SK-N-SH (cell line): Measurements from ENCODE around the gene RNGTT. TPM values are rescaled to one million over a fixed set of nuclear protein-coding genes. Genes with fewer than 3 reads are reported as not detected.

Experiments used
- CTCF ChIA-PET: fragments of 300-600, 350-600 bp; formaldehyde crosslinking; extraction: SDS; loops from one replicate; lab custom pipeline; 2021; lab: Yijun Ruan, JAX
- POLR2A ChIA-PET: fragments of 350-600 bp; sonication (Branson Sonifier 250); formaldehyde crosslinking; extraction: SDS; loops from one replicate; lab custom pipeline; 2020; ENCODE audit warnings: antibody characterized with exemption, inconsistent platforms; lab: Yijun Ruan, JAX
- DNase-seq: peaks from one replicate; pipeline ENCODE4 v3.0.0; 2012
- H2AFZ ChIP-seq: fragments of 200-600 bp; sonication (generic); 2 replicates; pipeline ENCODE4 v1.8.1; 2016; ENCODE audit warnings: antibody characterized with exemption, mild to moderate bottlenecking, low read depth
- H3F3A ChIP-seq: fragments of 200-600 bp; sonication (generic); replicated peaks from 2 replicates; pipeline ENCODE3; 2016; ENCODE audit warnings: antibody characterized with exemption, mild to moderate bottlenecking; ENCODE audit not compliant: insufficient read depth
- H3K27ac ChIP-seq, 2 experiments: fragments of 200-500 bp in 1 of 2; fragments of 200-600 bp in 1 of 2; sonication (Bioruptor generic) in 1 of 2; sonication (generic), shearing (Covaris generic) in 1 of 2; 2 replicates each; pipeline versions ENCODE4 v1.5.1 to v1.6.1; 2014 to 2016; ENCODE audit warnings: low read depth in 2 of 2, inconsistent platforms in 1 of 2, low read length in 1 of 2, mild to moderate bottlenecking in 1 of 2, mixed read lengths in 1 of 2
- H3K27me3 ChIP-seq: fragments of 200-600 bp; sonication (generic), shearing (Covaris generic); 2 replicates; pipeline ENCODE4 v1.6.1; 2016; ENCODE audit warnings: mixed run types; ENCODE audit not compliant: insufficient read depth
- H3K36me3 ChIP-seq, 2 experiments: fragments of 200-500 bp in 1 of 2; fragments of 200-600 bp in 1 of 2; sonication (Bioruptor generic) in 1 of 2; sonication (generic) in 1 of 2; replicated peaks in 1 of 2; 2 replicates each; pipeline versions ENCODE3 to v1.5.1; 2014 to 2016; ENCODE audit warnings: low read length in 1 of 2, mild to moderate bottlenecking in 1 of 2; ENCODE audit not compliant: insufficient read depth in 2 of 2, control insufficient read depth in 1 of 2
- H3K4me1 ChIP-seq, 2 experiments: fragments of 200-500 bp in 1 of 2; fragments of 200-600 bp in 1 of 2; sonication (Bioruptor generic) in 1 of 2; sonication (generic), shearing (Covaris generic) in 1 of 2; 2 replicates each; pipeline versions ENCODE4 v1.5.1 to v1.6.1; 2014 to 2016; ENCODE audit warnings: low read depth in 1 of 2, low read length in 1 of 2, mixed run types in 1 of 2; ENCODE audit not compliant: insufficient read depth in 2 of 2, control insufficient read depth in 1 of 2
- H3K4me2 ChIP-seq: fragments of 200-600 bp; sonication (generic), shearing (Covaris generic); 2 replicates; pipeline ENCODE4 v1.6.1; 2017; ENCODE audit warnings: mixed run types
- H3K4me3 ChIP-seq, 2 experiments: fragments of 200-500 bp in 1 of 2; fragments of 200-600 bp in 1 of 2; sonication (Bioruptor generic) in 1 of 2; sonication (generic), shearing (Covaris generic) in 1 of 2; 2 replicates each; pipeline versions ENCODE4 v1.5.1 to v1.8.1; 2014 to 2016; ENCODE audit warnings: low read depth in 2 of 2, inconsistent platforms in 1 of 2, low read length in 1 of 2, mild to moderate bottlenecking in 1 of 2, mixed read lengths in 1 of 2, moderate library complexity in 1 of 2
- H3K79me2 ChIP-seq: fragments of 200-600 bp; sonication (generic); 2 replicates; pipeline ENCODE4 v1.8.1; 2017; ENCODE audit warnings: mild to moderate bottlenecking; ENCODE audit not compliant: insufficient read depth
- H3K9ac ChIP-seq: fragments of 200-600 bp; sonication (generic); 2 replicates; pipeline ENCODE4 v1.6.1; 2017; ENCODE audit warnings: mixed run types
- H3K9me2 ChIP-seq: fragments of 200-600 bp; sonication (generic); 2 replicates; pipeline ENCODE4 v1.6.1; 2017; ENCODE audit warnings: mixed run types
- H3K9me3 ChIP-seq: fragments of 200-600 bp; sonication (generic); 2 replicates; pipeline ENCODE4 v1.6.1; 2017; ENCODE audit warnings: mixed run types, mild to moderate bottlenecking, moderate library complexity
- H4K20me1 ChIP-seq: fragments of 200-600 bp; sonication (generic); 2 replicates; pipeline ENCODE4 v1.6.1; 2017; ENCODE audit warnings: mild to moderate bottlenecking, mixed run types; ENCODE audit not compliant: insufficient read depth
- CHD2 ChIP-seq: fragments of 150-350 bp; IDR thresholded peaks from 2 replicates; pipeline ENCODE4 v1.6.1; 2018; ENCODE audit warnings: low read length; ENCODE audit not compliant: partially characterized antibody
- EP300 ChIP-seq, 2 experiments: IDR thresholded peaks; 2 replicates each; pipeline versions ENCODE4 v1.4.0 to v1.6.1; 2012; ENCODE audit warnings: borderline replicate concordance in 1 of 2, low read depth in 1 of 2, low read length in 1 of 2
- FOSL2 ChIP-seq: IDR thresholded peaks from 2 replicates; pipeline ENCODE4 v1.4.0; 2012; ENCODE audit warnings: low read depth, mild to moderate bottlenecking, moderate library complexity, borderline replicate concordance
- FOXM1 ChIP-seq: IDR thresholded peaks from 2 replicates; pipeline ENCODE4 v1.4.0; 2012; ENCODE audit warnings: low read depth, mild to moderate bottlenecking
- GABPA ChIP-seq: IDR thresholded peaks from 2 replicates; pipeline ENCODE4 v1.4.0; 2012; ENCODE audit warnings: low read depth, mild to moderate bottlenecking
- MAX ChIP-seq: IDR thresholded peaks from 2 replicates; pipeline ENCODE4 v1.4.0; 2012; ENCODE audit warnings: low read depth
- MEF2A ChIP-seq: IDR thresholded peaks from 2 replicates; pipeline ENCODE4 v1.4.0; 2012; ENCODE audit warnings: low read depth, borderline replicate concordance
- NFIC ChIP-seq: IDR thresholded peaks from 2 replicates; pipeline ENCODE4 v1.4.0; 2012; ENCODE audit warnings: borderline replicate concordance
- PBX3 ChIP-seq: IDR thresholded peaks from 2 replicates; pipeline ENCODE4; 2012
- POLR2AphosphoS5 ChIP-seq: IDR thresholded peaks from 2 replicates; pipeline ENCODE4 v1.6.1; 2012; ENCODE audit warnings: low read depth, low read length
- REST ChIP-seq: IDR thresholded peaks from 2 replicates; pipeline ENCODE4 v1.6.1; 2012; ENCODE audit warnings: mild to moderate bottlenecking, low read depth, low read length, moderate library complexity
- RFX5 ChIP-seq: IDR thresholded peaks from 2 replicates; pipeline ENCODE4 v1.6.1; 2012; ENCODE audit warnings: mild to moderate bottlenecking, improper control_type of control experiment, low read length
- RXRA ChIP-seq: IDR thresholded peaks from 2 replicates; pipeline ENCODE4 v1.4.0; 2012; ENCODE audit warnings: low read depth, mild to moderate bottlenecking, borderline replicate concordance
- SIN3A ChIP-seq: IDR thresholded peaks from 2 replicates; pipeline ENCODE4 v1.6.1; 2012; ENCODE audit warnings: low read depth, mild to moderate bottlenecking, low read length, moderate library complexity, borderline replicate concordance
- TCF12 ChIP-seq: IDR thresholded peaks from 2 replicates; pipeline ENCODE4 v1.4.0; 2012
- WGBS: methylation state at CpG from one replicate; pipeline ENCODE4 v1.1.6; 2017; ENCODE audit warnings: low lambda C conversion rate; 5-methylcytosine and 5-hydroxymethylcytosine counted together
- polyA plus RNA-seq, 3 experiments: library from polyadenylated mRNA; depleted of rRNA; stranded (reverse); fragments of >200 nt; gene quantifications; 2 replicates each; pipeline ENCODE4 v1.2.3, GENCODE V29; 2012
- TF ChIP-seq, protein P1 (sequence below): IDR thresholded peaks from 2 replicates; pipeline ENCODE4 v1.4.0; 2012; ENCODE audit warnings: low read depth, borderline replicate concordance

Gene RNGTT
- polyA plus RNA-seq, 1 of the 3 experiments (the other 2 are of a cell fraction), result 3.3 TPM

GRCh38 chr6:88764081-88764480 lies 199.3 kb downstream of the RNGTT start:
- H3K4me2 ChIP-seq, result no peak overlapping the region
- H4K20me1 ChIP-seq, result no peaks in the 10 kb centered on the region
- WGBS, result 99% methylated on average over 3 of the region's 3 CpGs
- H3K9me3 ChIP-seq, result no peaks in the 10 kb centered on the region
- peaks cover 9% of the 10 kb centered on the region for H3F3A ChIP-seq
- POLR2A ChIA-PET, result no interaction called here
- no peak overlapping the region for H3K27ac ChIP-seq
- H2AFZ ChIP-seq, result no peak overlapping the region
- TF ChIP-seq GABPA (no peak), MEF2A (no peak), RXRA (no peak), RFX5 (no peak), SIN3A (no peak), NFIC (no peak), CHD2 (no peak), MAX (no peak), FOSL2 (no peak), EP300 (IDR thresholded peaks at IDR 0.05; ENCODE audit: borderline replicate concordance in 1 of 2, low read depth in 1 of 2, low read length in 1 of 2) (no peak), TCF12 (no peak), PBX3 (no peak), POLR2AphosphoS5 (no peak)
- TF ChIP-seq, protein P1, sequence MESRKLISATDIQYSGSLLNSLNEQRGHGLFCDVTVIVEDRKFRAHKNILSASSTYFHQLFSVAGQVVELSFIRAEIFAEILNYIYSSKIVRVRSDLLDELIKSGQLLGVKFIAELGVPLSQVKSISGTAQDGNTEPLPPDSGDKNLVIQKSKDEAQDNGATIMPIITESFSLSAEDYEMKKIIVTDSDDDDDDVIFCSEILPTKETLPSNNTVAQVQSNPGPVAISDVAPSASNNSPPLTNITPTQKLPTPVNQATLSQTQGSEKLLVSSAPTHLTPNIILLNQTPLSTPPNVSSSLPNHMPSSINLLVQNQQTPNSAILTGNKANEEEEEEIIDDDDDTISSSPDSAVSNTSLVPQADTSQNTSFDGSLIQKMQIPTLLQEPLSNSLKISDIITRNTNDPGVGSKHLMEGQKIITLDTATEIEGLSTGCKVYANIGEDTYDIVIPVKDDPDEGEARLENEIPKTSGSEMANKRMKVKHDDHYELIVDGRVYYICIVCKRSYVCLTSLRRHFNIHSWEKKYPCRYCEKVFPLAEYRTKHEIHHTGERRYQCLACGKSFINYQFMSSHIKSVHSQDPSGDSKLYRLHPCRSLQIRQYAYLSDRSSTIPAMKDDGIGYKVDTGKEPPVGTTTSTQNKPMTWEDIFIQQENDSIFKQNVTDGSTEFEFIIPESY, result no peak
- H3K9ac ChIP-seq, result no peak overlapping the region
- CTCF ChIA-PET, result no interaction called here
- no peak overlapping the region for H3K4me3 ChIP-seq
- H3K9me2 ChIP-seq, result no peaks in the 10 kb centered on the region
- no peaks in the 10 kb centered on the region for H3K4me1 ChIP-seq
- H3K27me3 ChIP-seq, result no peaks in the 10 kb centered on the region
- H3K36me3 ChIP-seq, result peaks cover 0 to 3% of the 10 kb centered on the region in 2 experiments
- DNase-seq, result no peak
- no peaks in the 10 kb centered on the region for H3K79me2 ChIP-seq

DNA sequence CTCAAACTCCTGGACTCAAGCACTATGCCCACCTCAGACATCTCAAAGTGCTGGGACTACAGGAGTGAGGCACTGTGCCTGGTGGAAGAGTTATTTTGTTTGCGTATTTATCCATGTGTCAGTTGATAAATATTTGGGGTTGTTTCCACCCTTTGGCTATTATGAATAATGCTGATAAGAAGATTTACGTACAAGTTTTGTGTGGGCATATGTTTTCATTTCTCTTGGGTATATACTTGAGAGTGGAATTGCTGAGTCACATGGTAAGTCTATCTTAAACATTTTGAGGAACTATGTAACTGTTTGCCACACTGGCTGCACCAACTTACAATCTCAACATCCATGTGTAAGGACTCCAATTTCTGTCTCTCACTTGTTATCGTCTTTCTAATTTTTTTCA lies 200.3 kb downstream of the RNGTT start:
- Histone ChIP-seq H3K79me2 (no peaks in the 10 kb centered on the region), H3K4me2 (no peak overlapping the region), H3K4me1 (no peaks in the 10 kb centered on the region), H3K27me3 (no peaks in the 10 kb centered on the region), H2AFZ (no peak overlapping the region), H3K27ac (no peak overlapping the region), H4K20me1 (no peaks in the 10 kb centered on the region), H3F3A (peaks cover 9% of the 10 kb centered on the region), H3K4me3 (no peak overlapping the region), H3K9me2 (no peaks in the 10 kb centered on the region), H3K9ac (no peak overlapping the region), H3K36me3 (no peaks in the 10 kb centered on the region), H3K9me3 (no peaks in the 10 kb centered on the region)
- WGBS, result 89% methylated on average over 3 of the region's 3 CpGs
- no peak for DNase-seq
- TF ChIP-seq REST (no peak), FOXM1 (no peak)
- POLR2A ChIA-PET, result no interaction called here
- CTCF ChIA-PET, result no interaction called here
